Prostate gland (tissue), 2 donors: ENCODE results near the gene SLC39A6. TPM values are rescaled to one million over a fixed set of nuclear protein-coding genes. Genes with fewer than 3 reads are reported as not detected.
"Not testable (repeated sequence)": the region's sequence is repeated elsewhere in the genome, so short reads cannot be mapped to it uniquely, and the experiment has no call there.

ENCODE experiments used
- DNase-seq: peaks from one replicate; pipeline ENCODE4 v3.0.0-alpha.2; 2019; ENCODE audit warnings: low spot score
- H3K27ac ChIP-seq, 2 donors: fragments of 200-600 bp; sonication (generic); 2 replicates each; pipeline ENCODE4 v1.5.1; 2017 to 2019
- H3K27me3 ChIP-seq: fragments of 200-600 bp; sonication (generic); replicated peaks from 2 replicates; pipeline ENCODE4 v1.5.1; 2019; ENCODE audit not compliant: insufficient read depth
- H3K36me3 ChIP-seq, 2 donors: fragments of 200-600 bp; sonication (generic); 1 replicate in 1 of 2; 2 replicates in 1 of 2; pipeline versions ENCODE4 v1.5.1 to v1.8.1; 2017 to 2019
- H3K4me1 ChIP-seq: fragments of 200-600 bp; sonication (generic); replicated peaks from 2 replicates; pipeline ENCODE4 v1.5.1; 2019
- H3K4me3 ChIP-seq, 2 donors: fragments of 200-600 bp; sonication (generic); 2 replicates each; pipeline ENCODE4 v1.5.1; 2017 to 2019
- H3K9me3 ChIP-seq: fragments of 200-600 bp; sonication (generic); 2 replicates; pipeline ENCODE4 v1.5.1; 2017
- POLR2A ChIP-seq: fragments of 450-650 bp; IDR thresholded peaks from one replicate; pipeline ENCODE4 v1.6.1; 2016; ENCODE audit warnings: antibody characterized with exemption, mild to moderate bottlenecking
- POLR2AphosphoS5 ChIP-seq: sonication (generic); formaldehyde crosslinking; IDR thresholded peaks from one replicate; pipeline ENCODE4 v1.6.1; 2017; ENCODE audit warnings: antibody characterized with exemption
- WGBS: methylation state at CpG from one replicate; pipeline ENCODE4 v1.1.5; 2018; 5-methylcytosine and 5-hydroxymethylcytosine counted together
- intact Hi-C: fragments of 100-400 bp; cut with DNase I; formaldehyde crosslinking; loops from one replicate; pipeline ENCODE4 v1.14.2; 2022
- total RNA-seq, 2 donors: library from RNA; depleted of rRNA; stranded (reverse); fragments of >200 nt; gene quantifications; one replicate each; pipeline ENCODE4 v1.1.0, GENCODE V29; 2016
- TF ChIP-seq, protein P1 (sequence below), 4 experiments: fragments of 200-600 bp in 2 of 4; fragments of 450-650 bp in 2 of 4; sonication (generic) in 2 of 4; IDR thresholded peaks; 1 replicate in 3 of 4; 2 replicates in 1 of 4; pipeline ENCODE4 v1.5.1; 2016 to 2019; ENCODE audit warnings: antibody characterized with exemption in 4 of 4, mild to moderate bottlenecking in 2 of 4, moderate library complexity in 2 of 4

SLC39A6 gene
- total RNA-seq, 2 donors from 2014 or later = 112 to 379 TPM

DNA sequence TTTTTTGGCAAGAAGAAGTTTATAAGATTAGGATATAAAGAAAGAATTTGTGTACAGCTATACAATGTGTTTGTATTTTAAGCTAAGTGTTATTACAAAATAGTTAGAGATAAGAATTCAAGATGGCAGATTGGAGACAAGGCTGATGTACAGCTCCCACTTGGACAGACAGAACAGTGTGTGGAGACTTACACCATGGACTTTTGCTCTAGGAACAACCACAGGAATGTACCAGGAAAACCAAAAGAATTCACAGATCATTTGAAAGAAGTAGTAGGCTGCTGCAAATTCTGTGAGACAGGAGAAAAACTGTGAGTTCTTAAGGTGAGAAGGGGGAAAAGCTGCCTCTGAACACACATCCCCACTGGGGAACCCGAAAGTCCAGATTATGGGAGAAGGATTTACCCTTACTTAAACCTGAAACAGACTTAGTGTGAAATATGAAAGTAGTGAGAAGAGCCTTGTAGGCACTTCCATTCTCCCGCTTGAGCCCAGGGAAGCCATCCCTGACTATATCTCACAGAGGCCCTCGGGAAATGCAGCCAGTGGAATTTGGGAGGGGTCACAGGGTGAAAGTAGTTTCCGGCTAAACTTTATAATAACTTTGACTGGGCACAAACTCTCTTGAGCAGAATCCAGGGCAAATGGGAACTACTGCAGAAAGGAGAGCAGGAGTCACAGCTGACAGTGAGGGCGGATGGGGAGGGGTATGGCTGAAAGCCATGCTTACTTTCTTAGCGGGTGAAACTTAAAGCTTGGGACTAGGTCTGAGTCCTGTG lies 50.2 kb downstream of the SLC39A6 start:
- intact Hi-C loops = no loop called here
- Histone ChIP-seq H3K9me3 (no peaks in the 10 kb centered on the region), H3K27ac (no peak overlapping the region), H3K4me3 (no peak overlapping the region), H3K4me1 (no peaks in the 10 kb centered on the region), H3K27me3 (no peaks in the 10 kb centered on the region), H3K36me3 (no peaks in the 10 kb centered on the region)
- WGBS = 78% methylated on average over 6 of the region's 6 CpGs
- no peak for DNase-seq
- no peak for TF ChIP-seq POLR2A
- TF ChIP-seq, protein P1, sequence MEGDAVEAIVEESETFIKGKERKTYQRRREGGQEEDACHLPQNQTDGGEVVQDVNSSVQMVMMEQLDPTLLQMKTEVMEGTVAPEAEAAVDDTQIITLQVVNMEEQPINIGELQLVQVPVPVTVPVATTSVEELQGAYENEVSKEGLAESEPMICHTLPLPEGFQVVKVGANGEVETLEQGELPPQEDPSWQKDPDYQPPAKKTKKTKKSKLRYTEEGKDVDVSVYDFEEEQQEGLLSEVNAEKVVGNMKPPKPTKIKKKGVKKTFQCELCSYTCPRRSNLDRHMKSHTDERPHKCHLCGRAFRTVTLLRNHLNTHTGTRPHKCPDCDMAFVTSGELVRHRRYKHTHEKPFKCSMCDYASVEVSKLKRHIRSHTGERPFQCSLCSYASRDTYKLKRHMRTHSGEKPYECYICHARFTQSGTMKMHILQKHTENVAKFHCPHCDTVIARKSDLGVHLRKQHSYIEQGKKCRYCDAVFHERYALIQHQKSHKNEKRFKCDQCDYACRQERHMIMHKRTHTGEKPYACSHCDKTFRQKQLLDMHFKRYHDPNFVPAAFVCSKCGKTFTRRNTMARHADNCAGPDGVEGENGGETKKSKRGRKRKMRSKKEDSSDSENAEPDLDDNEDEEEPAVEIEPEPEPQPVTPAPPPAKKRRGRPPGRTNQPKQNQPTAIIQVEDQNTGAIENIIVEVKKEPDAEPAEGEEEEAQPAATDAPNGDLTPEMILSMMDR (IDR thresholded peaks at IDR 0.05) = no peak
- no peak for TF ChIP-seq POLR2AphosphoS5

DNA sequence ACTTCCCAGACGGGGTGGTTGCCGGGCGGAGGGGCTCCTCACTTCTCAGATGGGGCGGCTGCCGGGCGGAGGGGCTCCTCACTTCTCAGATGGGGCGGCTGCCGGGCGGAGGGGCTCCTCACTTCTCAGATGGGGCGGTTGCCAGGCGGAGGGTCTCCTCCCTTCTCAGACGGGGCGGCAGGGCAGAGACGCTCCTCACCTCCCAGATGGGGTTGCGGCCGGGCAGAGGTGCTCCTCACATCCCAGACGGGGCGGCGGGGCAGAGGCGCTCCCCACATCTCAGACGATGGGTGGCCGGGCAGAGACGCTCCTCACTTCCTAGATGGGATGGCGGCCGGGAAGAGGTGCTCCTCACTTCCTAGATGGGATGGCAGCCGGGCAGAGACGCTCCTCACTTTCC lies 51.4 kb downstream of the SLC39A6 start:
- intact Hi-C loops, H3K4me1 ChIP-seq, H3K27ac ChIP-seq, H3K27me3 ChIP-seq, DNase-seq, H3K4me3 ChIP-seq, H3K36me3 ChIP-seq, H3K9me3 ChIP-seq: not testable (repeated sequence)
- WGBS = 94% methylated on average over 20 of the region's 27 CpGs

DNA sequence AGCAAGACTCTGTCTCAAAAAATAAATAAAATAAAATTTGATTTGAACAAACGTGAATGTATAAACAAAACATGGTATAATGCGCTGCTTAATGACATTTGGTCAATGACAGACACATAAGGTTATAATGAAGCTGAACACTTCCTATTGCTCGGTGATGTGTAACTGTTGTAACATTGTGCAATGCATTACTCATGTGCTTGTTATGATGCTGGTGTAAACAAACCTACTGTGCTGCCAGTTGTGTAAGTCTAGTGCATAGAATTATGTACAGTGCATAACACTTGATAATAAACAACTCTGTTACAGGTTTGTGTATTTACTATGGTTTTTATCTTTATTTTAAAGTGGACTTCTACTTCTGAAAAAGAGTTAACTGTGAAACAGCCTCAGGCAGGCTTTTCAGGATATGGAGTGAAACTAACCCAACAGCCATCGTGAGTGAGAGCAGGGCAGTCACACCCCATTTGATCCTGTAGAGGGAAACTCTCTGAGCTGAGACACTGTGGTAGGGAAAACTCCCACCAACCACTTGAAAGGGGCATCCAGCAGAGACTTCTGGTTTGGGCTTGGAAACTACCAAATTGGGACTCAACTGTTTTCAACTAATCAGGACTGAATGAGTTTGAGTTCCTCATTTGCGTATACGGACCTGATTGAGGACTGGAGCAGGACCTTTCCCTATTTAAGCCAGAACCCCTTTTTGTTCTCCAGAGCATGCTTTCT lies 53.1 kb downstream of the SLC39A6 start:
- no peak for DNase-seq
- intact Hi-C loops = no loop called here
- WGBS = 69% methylated on average over 6 of the region's 6 CpGs
- Histone ChIP-seq H3K27ac (no peak overlapping the region), H3K4me3 (no peak overlapping the region), H3K36me3 (no peaks in the 10 kb centered on the region), H3K4me1 (no peaks in the 10 kb centered on the region), H3K27me3 (no peaks in the 10 kb centered on the region), H3K9me3 (no peaks in the 10 kb centered on the region)
- no peak for TF ChIP-seq POLR2AphosphoS5

DNA sequence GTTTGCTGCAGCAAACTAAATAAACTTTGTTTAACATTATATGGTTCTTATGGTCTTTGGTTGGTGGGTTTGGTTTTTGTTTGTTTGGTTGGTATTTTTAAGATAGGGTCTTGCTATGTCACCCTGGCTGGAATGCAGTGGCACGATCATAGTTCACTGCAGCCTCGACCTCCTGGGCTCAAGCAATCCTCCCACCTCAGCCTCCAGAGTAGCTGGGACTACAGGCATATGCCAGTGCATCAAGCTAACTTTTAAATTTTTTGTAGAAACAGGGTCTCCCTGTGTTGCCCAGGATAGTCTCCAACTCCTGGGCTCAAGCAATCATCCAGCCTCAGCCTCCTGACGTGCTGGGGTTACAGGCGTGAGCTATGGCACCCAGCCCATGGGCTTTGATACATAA lies 54.7 kb downstream of the SLC39A6 start:
- intact Hi-C loops = no loop called here
- Histone ChIP-seq H3K36me3 (no peaks in the 10 kb centered on the region), H3K27ac (no peak overlapping the region), H3K27me3 (no peaks in the 10 kb centered on the region), H3K4me1 (no peaks in the 10 kb centered on the region), H3K4me3 (no peak overlapping the region), H3K9me3 (no peaks in the 10 kb centered on the region)
- WGBS = 82% methylated on average over 4 of the region's 4 CpGs
- TF ChIP-seq POLR2A = no peak
- no peak for TF ChIP-seq POLR2AphosphoS5
- TF ChIP-seq, protein P1 (IDR thresholded peaks at IDR 0.05) = no peak
- no peak for DNase-seq

DNA sequence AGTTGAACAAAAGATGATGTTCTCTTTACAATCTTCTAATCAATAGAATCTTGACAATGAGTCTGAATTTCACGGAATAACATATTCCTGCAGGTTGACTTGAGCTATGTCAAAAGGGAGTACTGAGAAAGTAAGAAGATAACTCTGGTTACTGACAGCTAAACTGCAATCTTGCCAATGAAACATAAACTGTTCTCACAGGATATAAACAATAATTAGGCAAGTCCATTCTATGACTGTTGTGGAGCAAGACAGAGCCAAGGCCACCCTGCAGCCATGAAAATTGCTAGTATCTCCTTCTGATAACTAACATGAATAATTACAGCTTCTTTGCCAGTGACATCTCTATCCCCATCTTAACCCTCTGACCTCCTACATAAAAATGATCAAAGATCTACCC lies 55.5 kb downstream of the SLC39A6 start:
- DNase-seq = no peak
- WGBS = 29% methylated on average over 1 of the region's 1 CpG
- Histone ChIP-seq H3K27ac (no peak overlapping the region), H3K9me3 (no peaks in the 10 kb centered on the region), H3K36me3 (no peaks in the 10 kb centered on the region), H3K4me3 (no peak overlapping the region), H3K4me1 (no peaks in the 10 kb centered on the region), H3K27me3 (no peaks in the 10 kb centered on the region)
- intact Hi-C loops = no loop called here
- TF ChIP-seq, protein P1 (IDR thresholded peaks at IDR 0.05) = no peak
- TF ChIP-seq POLR2A (no peak), POLR2AphosphoS5 (no peak)

DNA sequence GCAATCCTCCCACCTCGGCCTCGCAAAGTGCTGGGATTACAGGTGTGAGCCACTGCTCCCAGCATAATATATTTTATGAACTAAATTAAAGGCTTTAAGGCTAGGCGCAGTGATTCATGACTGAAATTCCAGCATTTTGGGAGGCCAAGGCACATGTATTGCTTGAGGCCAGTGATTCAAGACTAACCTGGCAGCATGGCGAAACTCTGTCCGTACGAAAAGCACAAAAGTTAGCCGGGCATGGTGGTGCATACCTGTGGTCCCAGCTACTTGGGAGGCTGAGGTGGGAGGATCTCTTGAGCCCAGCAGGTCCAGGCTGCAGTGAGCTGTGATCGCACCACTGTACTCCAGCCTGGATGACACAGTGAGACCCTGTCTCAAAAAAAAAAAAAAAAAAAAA lies 56.7 kb downstream of the SLC39A6 start:
- H3K27ac ChIP-seq, H3K27me3 ChIP-seq, H3K36me3 ChIP-seq, H3K4me3 ChIP-seq, H3K4me1 ChIP-seq, DNase-seq, H3K9me3 ChIP-seq, intact Hi-C loops: not testable (repeated sequence)
- WGBS = 90% methylated on average over 8 of the region's 8 CpGs
